HFF-Myc (cell line): Measurements from ENCODE around the gene INPP5E.

Experiments
- DNase-seq: peaks from one replicate; pipeline ENCODE4 v3.0.0-alpha.2; 2011; ENCODE audit warnings: low read depth; ENCODE audit errors: extremely low read depth
- H3K4me3 ChIP-seq: replicated peaks from 2 replicates; pipeline ENCODE4 v1.5.1; 2011; ENCODE audit warnings: low read depth, mild to moderate bottlenecking, control low read depth, low read length
- CTCF ChIP-seq: IDR thresholded peaks from 2 replicates; pipeline ENCODE4 v1.5.1; 2012; ENCODE audit warnings: mild to moderate bottlenecking, low read depth, low read length, control low read depth; ENCODE audit errors: missing control alignments

The INPP5E gene

GRCh38 chr9:136433043-136433715, 6.5 kb downstream of the INPP5E start:
- H3K4me3 ChIP-seq = no peak overlapping the region

GRCh38 chr9:136432591-136432990, 7.1 kb downstream of the INPP5E start:
- no peak for DNase-seq
- no peak for TF ChIP-seq CTCF
- no peak overlapping the region for H3K4me3 ChIP-seq

More at GRCh38 chr9:136433043-136433715, 6.5 kb downstream of the INPP5E start:
- TF ChIP-seq CTCF = no peak
- no peak for DNase-seq

- no peak for DNase-seq
- no peak overlapping the region for H3K4me3 ChIP-seq
- TF ChIP-seq CTCF = no peak
Measured at GRCh38 chr9:136431782-136432350, 7.8 kb downstream of the INPP5E start.

- no peak for TF ChIP-seq CTCF
- H3K4me3 ChIP-seq = no peak overlapping the region
- DNase-seq = no peak
Measured at GRCh38 chr9:136430588-136431234, 8.9 kb downstream of the INPP5E start.

GRCh38 chr9:136429683-136430491, 9.8 kb downstream of the INPP5E start:
- no peak for DNase-seq
- H3K4me3 ChIP-seq = no peak overlapping the region
- TF ChIP-seq CTCF = no peak

- no peak overlapping the region for H3K4me3 ChIP-seq
- TF ChIP-seq CTCF = no peak
- no peak for DNase-seq
Measured at GRCh38 chr9:136429075-136429628, 10.5 kb downstream of the INPP5E start.
